22Rv1 (cell line): ENCODE results near the gene AIG1.
"Not testable (repeated sequence)": the region's sequence is repeated elsewhere in the genome, so short reads cannot be mapped to it uniquely, and the experiment has no call there.

Experiments
- CTCF ChIP-seq: fragments of 450-650 bp; IDR thresholded peaks from 2 replicates; pipeline ENCODE4 v1.5.1; 2017; ENCODE audit warnings: mild to moderate bottlenecking
- ZFX ChIP-seq: fragments of 450-650 bp; IDR thresholded peaks from 2 replicates; pipeline ENCODE4 v1.6.1; 2017; ENCODE audit warnings: antibody characterized with exemption, borderline replicate concordance

DNA sequence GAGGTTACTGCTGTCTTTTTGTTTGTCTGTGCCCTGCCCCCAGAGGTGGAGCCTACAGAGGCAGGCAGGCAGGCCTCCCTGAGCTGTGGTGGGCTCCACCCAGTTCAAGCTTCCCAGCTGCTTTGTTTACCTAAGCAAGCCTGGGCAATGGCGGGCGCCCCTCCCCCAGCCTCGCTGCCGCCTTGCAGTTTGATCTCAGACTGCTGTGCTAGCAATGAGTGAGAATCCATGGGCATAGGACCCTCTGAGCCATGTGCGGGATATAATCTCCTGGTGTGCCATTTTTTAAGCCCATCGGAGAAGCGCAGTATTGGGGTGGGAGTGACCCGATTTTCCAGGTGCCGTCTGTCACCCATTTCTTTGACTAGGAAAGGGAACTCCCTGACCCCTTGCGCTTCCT is 247.1 kb downstream of the AIG1 start:
- not testable (repeated sequence) for TF ChIP-seq CTCF, ZFX
